GM12891 (cell line): ENCODE results near the gene RDH13.
"Not testable (repeated sequence)": the region's sequence is repeated elsewhere in the genome, so short reads cannot be mapped to it uniquely, and the experiment has no call there.

Source experiments
- DNase-seq: peaks from one replicate; pipeline ENCODE4 v3.0.0; 2011; ENCODE audit warnings: low spot score; ENCODE audit not compliant: insufficient read length
- FAIRE-seq: peaks from 2 replicates; lab custom pipeline; 2011; peaks lifted over from hg19 to GRCh38; lab: Jason Lieb, UNC
- PAX5 ChIP-seq: IDR thresholded peaks from 2 replicates; pipeline ENCODE4 v1.6.1; 2011; ENCODE audit warnings: low read length, moderate library complexity, mild to moderate bottlenecking; ENCODE audit not compliant: insufficient read depth, severe bottlenecking
- POLR2A ChIP-seq: IDR thresholded peaks from 2 replicates; pipeline ENCODE4 v1.6.1; 2011; ENCODE audit warnings: low read depth, low read length, control low read depth
- POLR2AphosphoS5 ChIP-seq: IDR thresholded peaks from 2 replicates; pipeline ENCODE4 v1.6.1; 2011; ENCODE audit warnings: low read depth, low read length, control low read depth
- POU2F2 ChIP-seq: IDR thresholded peaks from 2 replicates; pipeline ENCODE4 v1.6.1; 2011; ENCODE audit warnings: low read depth, mild to moderate bottlenecking, control low read depth, low read length, moderate library complexity
- SPI1 ChIP-seq: IDR thresholded peaks from 2 replicates; pipeline ENCODE4 v1.6.1; 2011; ENCODE audit warnings: low read depth, low read length, control low read depth
- TAF1 ChIP-seq: IDR thresholded peaks from 2 replicates; pipeline ENCODE4 v1.6.1; 2011; ENCODE audit warnings: low read depth, low read length, control low read depth

RDH13 gene

DNA sequence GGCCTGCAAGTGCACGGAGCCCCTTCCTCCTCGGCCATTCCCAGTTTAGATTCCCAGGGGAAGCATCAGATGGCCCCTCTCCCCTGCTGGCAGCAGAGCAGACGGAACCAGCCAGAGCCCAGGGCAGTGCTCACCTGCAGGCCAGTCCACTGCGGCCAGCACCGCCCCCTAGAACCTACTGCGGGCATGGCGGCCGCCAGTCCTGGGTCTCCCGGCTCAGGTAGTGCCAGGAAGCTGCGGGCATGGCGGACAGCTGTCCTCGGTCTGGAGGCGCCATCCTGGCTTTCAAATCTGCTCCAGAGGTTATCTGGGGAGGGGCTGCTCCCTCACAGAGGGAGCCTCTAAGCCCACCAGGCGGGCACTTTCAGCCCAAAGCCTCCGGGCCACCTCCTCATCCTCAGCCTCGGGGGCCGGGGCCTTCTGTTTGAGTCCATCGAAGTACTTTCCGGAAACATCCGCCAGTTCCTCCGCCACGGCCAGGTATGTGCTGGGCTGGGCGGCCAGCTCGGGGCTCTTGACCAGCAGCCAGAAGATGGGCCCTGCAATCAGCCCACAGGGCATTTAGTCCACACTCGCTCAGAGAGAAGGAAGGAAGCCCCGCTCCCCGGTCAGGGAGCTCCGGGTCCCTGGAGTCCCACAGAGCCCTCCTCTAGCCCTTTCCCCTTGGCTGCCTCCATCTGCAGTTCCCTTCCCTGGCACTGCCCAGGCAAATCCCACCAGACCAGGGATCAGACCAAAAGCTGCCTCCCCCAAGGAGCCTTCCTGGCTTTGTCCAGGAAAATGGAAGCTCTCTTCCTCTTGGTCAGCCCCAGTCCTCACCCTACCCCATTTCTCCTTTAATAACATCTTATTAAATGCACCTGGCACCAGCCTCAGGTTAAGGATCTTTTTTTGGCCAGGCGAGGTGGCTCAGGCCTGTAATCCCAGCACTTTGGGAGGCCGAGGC, 17.9 kb downstream of the RDH13 start:
- no peak for FAIRE-seq
- no peak for TF ChIP-seq POLR2AphosphoS5
- TF ChIP-seq POLR2A = no peak
- TF ChIP-seq TAF1 = no peak
- no peak for TF ChIP-seq POU2F2
- no peak for TF ChIP-seq SPI1
- TF ChIP-seq PAX5 = no peak
- no peak for DNase-seq

DNA sequence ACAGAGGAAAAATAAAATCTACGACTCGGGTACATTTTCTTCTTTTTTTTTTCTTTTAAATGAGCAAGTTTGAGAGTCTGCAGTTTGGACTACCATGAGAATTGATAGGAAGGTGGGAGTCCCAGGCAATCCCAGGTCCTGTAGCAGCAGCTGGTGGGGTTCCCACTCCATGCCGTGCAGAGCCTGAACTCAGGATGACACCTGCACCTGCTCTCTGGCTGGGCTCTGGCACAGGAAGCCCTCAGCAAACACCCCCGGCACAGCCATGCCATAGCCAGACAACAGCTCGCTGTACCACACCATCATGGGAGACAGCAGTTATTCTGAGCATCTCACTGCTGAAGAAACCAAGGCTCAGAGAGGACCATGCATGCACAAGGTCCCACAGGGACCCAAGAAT, 18.7 kb downstream of the RDH13 start:
- TF ChIP-seq TAF1 (no peak), SPI1 (no peak), POLR2A (no peak), PAX5 (no peak), POU2F2 (no peak), POLR2AphosphoS5 (no peak)
- FAIRE-seq (no peak), DNase-seq (no peak)

- no peak for DNase-seq
- FAIRE-seq = no peak
- no peak for TF ChIP-seq POLR2A
- TF ChIP-seq SPI1 = no peak
- no peak for TF ChIP-seq TAF1
- no peak for TF ChIP-seq POU2F2
- TF ChIP-seq PAX5 = no peak
- TF ChIP-seq POLR2AphosphoS5 = no peak
These were observed 20.3 kb downstream of the RDH13 start for GRCh38 chr19:55042688-55043087.

GRCh38 chr19:55042344-55042678, 20.6 kb downstream of the RDH13 start:
- FAIRE-seq (no peak), DNase-seq (no peak)
- TF ChIP-seq POLR2AphosphoS5 (no peak), POU2F2 (no peak), PAX5 (no peak), SPI1 (no peak), TAF1 (no peak)

DNA sequence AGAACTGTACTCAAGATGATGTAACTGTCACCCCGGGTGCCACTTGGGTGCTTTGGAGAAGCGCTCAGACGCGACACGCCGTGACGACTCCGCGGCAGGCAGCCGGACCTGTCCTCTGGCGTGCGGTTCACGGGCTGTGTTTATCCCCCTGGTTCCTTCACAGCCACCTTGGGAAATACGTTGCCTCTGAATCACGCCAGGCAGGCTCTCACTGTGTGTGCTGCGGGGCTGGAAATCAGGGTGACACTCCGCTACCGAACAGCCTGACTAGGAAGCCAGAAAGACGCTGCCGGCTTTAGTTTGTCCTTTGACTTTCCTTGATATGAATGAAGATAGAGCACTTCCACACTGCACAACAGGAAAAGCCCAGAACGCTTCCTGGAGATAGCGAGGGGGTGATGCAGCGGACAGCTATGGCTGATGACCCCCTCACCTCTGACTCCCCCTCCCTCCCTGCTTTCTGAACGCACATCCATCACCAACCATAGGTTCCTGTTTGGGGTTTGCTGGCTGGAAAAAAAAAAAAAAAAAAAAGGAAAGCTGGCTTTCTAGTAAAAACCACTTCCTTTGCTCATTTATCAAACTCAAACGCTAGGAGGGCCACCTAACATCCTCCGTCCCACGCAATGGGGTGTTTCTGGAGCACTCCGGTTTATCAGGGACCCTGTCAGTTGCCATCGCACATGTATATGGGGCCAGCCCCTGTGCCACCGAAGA, 21.2 kb downstream of the RDH13 start:
- FAIRE-seq = no peak
- DNase-seq = no peak
- TF ChIP-seq TAF1 (no peak), POLR2AphosphoS5 (no peak), POU2F2 (no peak), PAX5 (no peak), SPI1 (no peak), POLR2A (no peak)

- no peak for FAIRE-seq
- no peak for DNase-seq
- TF ChIP-seq PAX5 = no peak
- no peak for TF ChIP-seq POU2F2
- no peak for TF ChIP-seq TAF1
- no peak for TF ChIP-seq POLR2AphosphoS5
These were observed 21.7 kb downstream of the RDH13 start for GRCh38 chr19:55041244-55041626.

DNA sequence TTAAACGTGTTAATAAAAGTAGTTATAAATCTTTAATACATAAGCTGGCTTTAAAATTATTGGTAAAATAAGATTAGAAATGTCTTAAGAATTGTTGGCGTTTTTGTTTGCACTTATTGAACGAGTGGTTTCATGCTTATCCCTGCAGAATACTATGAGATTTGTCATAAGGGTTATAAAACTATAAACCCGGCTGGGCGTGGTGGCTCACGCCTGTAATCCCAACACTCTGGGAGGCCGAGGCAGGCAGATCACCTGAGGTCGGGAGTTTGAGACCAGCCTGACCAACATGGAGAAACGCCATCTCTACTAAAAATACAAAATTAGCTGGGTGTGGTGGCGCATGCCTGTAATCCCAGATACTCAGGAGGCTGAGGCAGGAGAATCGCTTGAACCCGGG, 22.3 kb downstream of the RDH13 start:
- FAIRE-seq, DNase-seq: not testable (repeated sequence)

DNA sequence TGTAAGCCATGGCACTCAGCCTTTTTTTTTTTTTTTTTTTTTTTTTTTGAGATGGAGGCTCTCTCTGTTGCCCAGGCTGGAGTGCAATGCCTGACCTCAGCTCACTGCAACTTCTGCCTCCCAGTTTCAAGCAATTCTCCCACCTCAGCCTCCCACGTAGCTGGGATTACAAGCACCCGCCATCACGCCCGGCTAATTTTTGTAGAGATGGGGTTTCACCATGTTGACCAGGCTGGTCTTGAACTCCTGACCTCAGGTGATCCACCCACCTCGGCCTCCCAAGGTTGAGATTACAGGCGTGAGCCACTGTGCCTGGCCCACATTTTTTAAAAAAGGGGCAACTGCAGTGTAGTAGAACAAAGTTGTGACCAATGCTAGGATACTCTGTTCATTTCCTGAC, 25.3 kb downstream of the RDH13 start:
- not testable (repeated sequence) for FAIRE-seq, DNase-seq

- no peak for TF ChIP-seq POLR2AphosphoS5
- TF ChIP-seq PAX5 = no peak
- no peak for TF ChIP-seq POLR2A
- TF ChIP-seq POU2F2 = no peak
- no peak for TF ChIP-seq SPI1
- TF ChIP-seq TAF1 = no peak
- FAIRE-seq = no peak
- DNase-seq = no peak
These were observed 26.9 kb downstream of the RDH13 start for GRCh38 chr19:55036058-55036457.

GRCh38 chr19:55034751-55035150, 28.2 kb downstream of the RDH13 start:
- no peak for FAIRE-seq
- TF ChIP-seq PAX5 (no peak), POU2F2 (no peak), TAF1 (no peak), SPI1 (no peak), POLR2AphosphoS5 (no peak), POLR2A (no peak)
- no peak for DNase-seq

GRCh38 chr19:55032976-55033643, 29.8 kb downstream of the RDH13 start:
- not testable (repeated sequence) for FAIRE-seq

More at GRCh38 chr19:55032976-55033643, 29.8 kb downstream of the RDH13 start:
- not testable (repeated sequence) for DNase-seq
